ENCODE measurements around the gene DCP1B.

DNA sequence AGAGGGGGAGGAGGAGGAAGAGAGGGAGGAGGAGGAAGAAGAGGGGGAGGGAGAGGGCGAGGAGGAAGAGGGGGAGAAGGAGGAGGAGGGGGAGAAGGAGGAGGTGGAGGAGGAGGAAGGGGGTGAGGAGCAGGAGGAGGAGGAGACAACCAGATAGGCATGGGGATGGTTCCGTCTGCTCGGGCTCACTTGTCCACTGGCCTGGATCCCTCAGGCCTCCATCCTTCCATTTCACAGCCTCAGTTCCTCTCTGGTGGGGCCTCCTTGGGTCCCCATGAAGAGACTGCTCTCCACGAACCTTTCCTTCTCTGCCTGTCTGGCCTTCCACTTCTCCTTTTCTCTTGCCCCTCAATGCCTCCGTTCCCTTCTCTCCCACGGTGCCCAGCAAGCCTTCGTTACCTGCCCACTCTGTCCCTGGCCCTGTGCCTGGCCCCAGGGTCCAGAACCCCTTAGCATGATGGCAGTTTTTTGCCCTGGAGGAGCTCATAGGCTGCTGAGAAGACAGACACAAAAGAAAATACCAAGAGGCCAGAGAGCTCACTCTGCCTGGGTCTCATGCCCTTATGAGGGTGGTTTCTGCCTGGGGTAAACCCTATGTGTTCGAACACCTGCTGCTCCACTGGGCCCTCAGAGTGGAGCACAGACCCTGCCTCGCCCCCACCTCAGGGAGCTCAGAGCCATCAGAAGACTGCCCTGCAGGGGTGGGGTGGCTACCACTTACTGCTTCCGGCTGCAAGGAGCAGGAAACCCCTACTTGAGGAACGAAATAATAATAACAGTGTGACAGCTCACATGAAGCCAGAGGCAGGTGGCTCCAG lies 74.1 kb downstream of the DCP1B start:
- TF ChIP-seq, protein P1, sequence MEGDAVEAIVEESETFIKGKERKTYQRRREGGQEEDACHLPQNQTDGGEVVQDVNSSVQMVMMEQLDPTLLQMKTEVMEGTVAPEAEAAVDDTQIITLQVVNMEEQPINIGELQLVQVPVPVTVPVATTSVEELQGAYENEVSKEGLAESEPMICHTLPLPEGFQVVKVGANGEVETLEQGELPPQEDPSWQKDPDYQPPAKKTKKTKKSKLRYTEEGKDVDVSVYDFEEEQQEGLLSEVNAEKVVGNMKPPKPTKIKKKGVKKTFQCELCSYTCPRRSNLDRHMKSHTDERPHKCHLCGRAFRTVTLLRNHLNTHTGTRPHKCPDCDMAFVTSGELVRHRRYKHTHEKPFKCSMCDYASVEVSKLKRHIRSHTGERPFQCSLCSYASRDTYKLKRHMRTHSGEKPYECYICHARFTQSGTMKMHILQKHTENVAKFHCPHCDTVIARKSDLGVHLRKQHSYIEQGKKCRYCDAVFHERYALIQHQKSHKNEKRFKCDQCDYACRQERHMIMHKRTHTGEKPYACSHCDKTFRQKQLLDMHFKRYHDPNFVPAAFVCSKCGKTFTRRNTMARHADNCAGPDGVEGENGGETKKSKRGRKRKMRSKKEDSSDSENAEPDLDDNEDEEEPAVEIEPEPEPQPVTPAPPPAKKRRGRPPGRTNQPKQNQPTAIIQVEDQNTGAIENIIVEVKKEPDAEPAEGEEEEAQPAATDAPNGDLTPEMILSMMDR (IDR thresholded peaks at IDR 0.05), result no peak
- no peak for TF ChIP-seq POLR2A (IDR thresholded peaks at IDR 0.05)
